Eye (tissue), 1 donor: ENCODE measurements around the gene AMIGO1.

Experiments used
- DNase-seq: peaks from one replicate; pipeline ENCODE4 v3.0.0-alpha.2; 2015

AMIGO1 gene

GRCh38 chr1:109500941-109501381, 8.6 kb downstream of the AMIGO1 start:
- DNase-seq = no peak

DNA sequence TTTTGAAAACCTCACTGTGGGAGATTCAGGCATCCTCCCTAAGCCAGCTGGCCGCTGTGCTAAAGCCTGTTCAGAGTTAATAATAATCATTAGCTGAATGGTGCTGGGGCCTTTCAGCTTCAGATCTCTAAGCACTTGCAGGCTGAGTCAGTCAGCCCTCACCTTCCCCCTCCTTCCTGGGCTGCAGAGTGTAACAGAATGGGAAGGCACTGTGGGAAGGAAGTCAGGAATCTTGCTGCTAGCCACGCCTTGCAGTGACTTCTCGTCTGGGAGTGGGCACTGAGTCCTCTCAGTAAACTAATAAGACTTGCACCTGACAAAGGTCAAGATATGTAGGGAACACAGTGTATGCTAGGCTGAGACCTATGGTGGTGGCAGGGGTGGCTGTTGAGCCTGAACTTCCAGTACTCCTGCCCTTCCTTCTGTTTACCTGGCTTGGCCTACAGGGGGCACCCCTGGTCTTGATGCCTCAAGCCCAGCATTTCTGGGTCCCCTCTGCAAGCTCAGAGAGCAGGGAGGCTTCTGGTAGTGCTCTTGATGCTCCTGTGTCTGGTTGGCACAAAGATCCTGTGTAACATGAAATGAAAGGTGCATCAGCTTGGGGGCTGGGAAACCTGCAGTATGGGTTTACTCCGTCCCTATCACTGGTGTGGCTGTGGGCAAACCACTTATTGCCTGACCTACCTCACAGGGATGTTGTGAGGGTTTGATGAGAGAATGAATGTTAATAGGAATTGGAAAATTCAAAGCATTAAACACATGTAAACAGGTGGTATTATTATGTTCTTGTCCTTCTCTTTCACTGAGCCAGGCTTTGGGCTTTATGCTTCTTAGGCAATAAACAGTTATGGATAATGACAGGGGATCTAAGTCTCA, 9.6 kb downstream of the AMIGO1 start:
- no peak for DNase-seq

GRCh38 chr1:109499081-109499480, 10.4 kb downstream of the AMIGO1 start:
- DNase-seq = no peak

GRCh38 chr1:109498161-109498801, 11.2 kb downstream of the AMIGO1 start:
- DNase-seq = peak; percentile 91

DNA sequence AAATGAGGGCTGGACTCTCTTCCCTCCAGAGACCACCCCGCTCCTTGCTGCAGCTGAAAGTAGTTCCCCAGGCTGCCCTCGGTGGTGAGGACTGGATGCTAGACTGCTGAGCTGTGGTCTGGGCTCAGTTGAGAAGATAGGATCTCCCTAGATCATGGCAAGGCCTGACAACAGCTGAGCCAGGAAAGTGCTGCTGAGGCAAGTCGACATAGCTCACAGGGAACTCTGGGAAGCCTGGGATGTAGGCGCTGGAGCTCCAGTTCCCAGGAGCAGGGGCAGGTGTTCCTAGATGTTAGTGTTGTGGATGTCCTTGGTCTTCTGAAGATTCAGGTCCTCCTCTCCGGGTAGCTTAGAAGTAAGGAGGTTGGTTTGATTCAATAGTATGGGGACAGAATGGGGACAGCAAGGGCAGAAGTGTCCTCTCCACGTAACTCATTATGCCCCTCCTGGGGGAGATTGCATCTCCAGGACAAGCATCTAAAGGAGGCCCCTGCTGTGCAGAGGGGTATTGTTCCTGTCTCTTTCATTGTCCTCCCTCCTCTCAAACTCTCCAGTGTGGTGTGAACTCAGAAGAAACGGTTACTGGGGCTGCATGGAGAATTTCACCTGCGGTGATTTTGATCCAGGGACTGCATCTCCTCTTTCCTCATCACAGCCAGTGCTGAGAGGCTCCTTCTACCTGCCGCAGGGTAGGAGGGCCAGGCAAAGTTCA, 11.9 kb downstream of the AMIGO1 start:
- no peak for DNase-seq

GRCh38 chr1:109495738-109496137, 13.8 kb downstream of the AMIGO1 start:
- no peak for DNase-seq

GRCh38 chr1:109493805-109494539, 15.6 kb downstream of the AMIGO1 start, which contains the start of gene CYB561D1:
TSS of gene CYB561D1 (plus strand) at chr1:109494094. CDS start at chr1:109494140, 46 bp downstream.
- peak; percentile 95 for DNase-seq

DNA sequence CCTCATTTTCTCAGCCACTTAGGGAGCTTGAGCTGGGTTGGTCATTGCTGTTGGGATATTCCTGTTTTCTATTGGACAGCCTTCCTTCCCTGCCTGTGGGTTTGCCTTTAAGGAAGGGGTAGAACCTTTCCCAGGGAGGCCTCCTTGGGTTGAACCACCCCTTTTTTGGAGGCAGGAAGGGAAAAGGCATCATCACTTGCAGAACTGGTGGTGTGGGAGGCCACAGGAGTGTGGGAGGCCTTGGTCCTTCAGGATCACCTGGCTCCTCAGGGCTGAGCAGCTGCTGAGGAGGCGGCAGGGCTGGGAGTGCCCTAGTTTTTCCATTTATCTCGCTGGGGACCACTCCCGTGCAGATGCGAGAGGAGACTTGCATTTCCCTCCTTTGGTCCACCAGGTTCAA, 16.3 kb downstream of the AMIGO1 start:
- peak; percentile 37 for DNase-seq

- no peak for DNase-seq
These were observed 16.7 kb downstream of the AMIGO1 start for GRCh38 chr1:109492779-109493178.

DNA sequence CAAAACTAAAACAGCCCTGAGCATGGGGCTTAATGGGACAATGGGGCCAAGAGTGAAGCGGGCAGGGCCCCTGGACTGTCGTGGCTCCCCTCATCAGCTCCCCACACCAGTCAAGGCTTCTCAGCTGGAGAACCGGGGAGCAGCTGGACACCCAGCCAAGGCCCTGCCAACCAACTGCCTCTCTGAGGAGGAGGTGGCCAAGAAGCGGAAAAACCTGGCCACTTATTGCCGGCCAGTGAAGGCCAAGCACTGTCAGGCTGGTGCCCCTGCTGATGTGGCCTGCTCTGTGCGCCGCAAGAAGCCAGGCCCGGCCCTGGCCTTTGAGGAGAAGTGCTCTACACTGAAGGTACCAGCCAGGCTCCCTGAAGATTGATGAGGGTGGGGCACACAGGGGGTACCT, 18.2 kb downstream of the AMIGO1 start:
- no peak for DNase-seq

- DNase-seq = no peak
These were observed 18.6 kb downstream of the AMIGO1 start for GRCh38 chr1:109490934-109491302.

DNA sequence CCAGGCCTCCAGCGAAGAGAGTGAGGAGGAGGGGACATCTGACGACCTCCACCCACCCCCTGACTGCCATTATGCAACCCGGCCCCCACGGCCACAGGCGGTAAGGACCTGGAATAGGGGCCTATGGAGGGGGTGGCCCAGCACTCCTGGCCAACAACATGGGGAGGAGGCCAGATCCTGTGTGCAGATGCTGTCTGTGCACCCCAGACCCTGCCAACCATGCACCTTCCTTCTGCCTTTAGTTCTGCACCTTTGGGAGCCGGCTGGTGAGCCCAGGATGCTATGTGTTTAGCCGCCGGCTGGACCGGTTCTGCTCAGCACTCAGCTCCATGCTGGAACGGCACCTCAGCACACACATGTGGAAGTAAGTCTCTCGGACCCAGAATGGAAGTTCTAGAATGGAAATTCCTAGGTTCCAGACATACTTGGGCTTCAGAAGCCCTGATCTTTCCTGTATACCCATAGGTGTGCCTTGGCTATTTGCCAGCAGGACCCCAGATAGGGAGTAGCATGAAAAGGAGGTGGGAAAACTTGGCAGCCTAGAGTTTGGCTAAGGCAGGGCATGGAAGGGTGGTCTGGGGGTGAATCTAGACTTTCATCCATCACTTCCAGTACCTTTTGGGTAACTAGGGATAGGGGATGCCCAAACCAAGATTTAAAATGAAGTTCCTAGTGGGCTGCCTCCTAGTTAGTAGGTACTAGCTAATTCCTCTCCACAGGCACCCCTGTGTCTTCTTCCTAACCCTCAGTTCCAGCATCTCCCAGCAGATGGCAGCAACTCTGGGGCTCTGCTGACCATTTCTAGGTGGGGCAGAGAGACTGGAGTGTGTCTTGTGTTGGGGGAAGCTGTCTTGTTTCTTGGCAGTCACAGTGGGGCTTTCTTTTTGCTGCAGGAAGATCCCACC, 19.2 kb downstream of the AMIGO1 start:
- peak; percentile 86 for DNase-seq

DNA sequence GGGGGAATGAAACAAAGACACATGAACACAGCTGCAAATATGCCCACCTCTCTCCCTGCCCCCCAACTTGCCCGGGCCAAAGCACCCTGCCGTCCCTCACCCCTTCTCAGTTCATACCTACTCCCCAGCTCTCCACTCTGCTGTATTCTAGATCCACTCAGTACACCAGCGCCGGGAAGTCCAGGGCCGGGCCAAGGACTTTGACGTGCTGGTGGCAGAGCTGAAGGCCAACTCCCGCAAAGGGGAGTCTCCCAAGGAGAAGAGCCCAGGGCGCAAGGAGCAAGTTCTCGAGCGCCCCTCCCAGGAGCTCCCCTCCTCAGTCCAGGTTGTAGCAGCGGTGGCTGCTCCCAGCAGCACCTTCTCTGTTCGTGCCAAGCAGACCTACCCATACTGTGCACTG, 20.8 kb downstream of the AMIGO1 start:
- no peak for DNase-seq

DNA sequence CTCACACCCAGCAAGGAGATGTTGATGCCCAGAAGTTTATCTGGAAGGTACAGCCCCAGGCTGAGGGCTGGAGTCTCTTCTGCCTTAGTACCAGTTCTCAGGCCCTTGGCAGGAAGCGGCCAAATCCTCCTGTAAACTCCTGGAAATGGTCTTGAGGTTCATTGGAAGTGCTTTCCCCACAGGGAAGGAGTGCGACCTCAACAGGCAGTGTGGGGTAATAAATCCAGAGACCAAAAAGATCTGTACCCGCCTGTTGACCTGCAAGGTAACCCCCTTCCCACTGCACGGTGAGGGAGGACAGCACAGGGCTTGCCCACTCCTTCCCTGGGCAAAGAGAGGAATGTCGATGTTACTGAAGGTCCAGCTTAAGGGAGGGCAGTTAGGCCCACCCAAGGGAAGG, 21.3 kb downstream of the AMIGO1 start:
- no peak for DNase-seq

- no peak for DNase-seq
These were observed 22.3 kb downstream of the AMIGO1 start for GRCh38 chr1:109487261-109487660.

GRCh38 chr1:109485001-109485400, 24.5 kb downstream of the AMIGO1 start:
- peak; percentile 80 for DNase-seq

- DNase-seq = no peak
These were observed 25.0 kb downstream of the AMIGO1 start for GRCh38 chr1:109484519-109484975.

DNA sequence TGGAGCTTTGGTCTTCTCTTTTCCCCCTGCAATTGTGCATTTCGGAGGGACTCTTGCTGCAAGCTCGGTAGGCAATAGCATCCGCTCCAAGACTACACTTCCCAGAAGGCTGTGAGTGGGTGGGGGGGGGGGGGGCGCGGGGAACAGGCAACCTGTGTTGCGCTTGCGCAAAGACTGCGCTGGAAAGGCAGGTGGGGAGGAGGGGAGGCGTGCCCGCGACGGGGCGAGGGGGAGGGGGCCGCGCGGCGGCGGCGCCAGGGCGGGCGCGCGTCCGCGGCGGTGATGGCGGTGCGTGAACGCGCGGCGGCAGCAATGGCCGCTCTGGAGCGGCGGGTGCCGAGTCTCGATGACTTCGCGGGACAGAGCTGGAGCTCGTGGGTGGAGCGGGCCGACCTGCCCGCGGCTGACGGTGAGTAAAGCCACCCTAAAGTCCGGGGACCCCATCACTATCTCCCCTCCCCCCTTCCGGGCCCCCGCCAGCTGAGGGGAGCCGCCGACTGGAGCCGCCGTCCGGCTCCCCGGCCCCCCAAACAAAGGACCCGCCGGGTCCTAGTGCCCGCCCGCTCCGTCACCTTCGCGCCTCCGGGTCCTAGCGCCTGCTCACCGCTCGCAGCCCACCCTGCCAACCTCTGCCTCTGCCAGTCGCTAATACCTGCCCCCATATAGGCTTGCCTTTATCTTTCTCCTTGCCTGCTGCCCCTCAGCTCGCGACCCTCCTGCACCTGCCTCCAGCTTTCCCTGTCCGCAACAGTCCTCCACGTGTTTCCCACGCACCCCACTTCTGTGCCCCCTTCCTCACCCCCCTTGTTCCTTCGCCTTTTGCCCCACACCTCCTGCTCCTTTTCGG, 25.6 kb downstream of the AMIGO1 start, which contains the start of gene ATXN7L2:
Gene ATXN7L2 (plus strand): TSS at position 234 of the 847 bp plus-strand sequence. CDS start 49 bp downstream, at position 283.
- peak; percentile 97 for DNase-seq

GRCh38 chr1:109482791-109483671, 26.5 kb downstream of the AMIGO1 start:
- no peak for DNase-seq
